GM12801 (cell line): Measurements from ENCODE around the gene SRGAP3.

Experiments used
- TF ChIP-seq, protein P1 (sequence below): IDR thresholded peaks from one replicate; pipeline ENCODE4 v1.5.1; 2011; ENCODE audit warnings: control low read depth; ENCODE audit not compliant: insufficient read length; ENCODE audit errors: extremely low read depth

SRGAP3 gene

DNA sequence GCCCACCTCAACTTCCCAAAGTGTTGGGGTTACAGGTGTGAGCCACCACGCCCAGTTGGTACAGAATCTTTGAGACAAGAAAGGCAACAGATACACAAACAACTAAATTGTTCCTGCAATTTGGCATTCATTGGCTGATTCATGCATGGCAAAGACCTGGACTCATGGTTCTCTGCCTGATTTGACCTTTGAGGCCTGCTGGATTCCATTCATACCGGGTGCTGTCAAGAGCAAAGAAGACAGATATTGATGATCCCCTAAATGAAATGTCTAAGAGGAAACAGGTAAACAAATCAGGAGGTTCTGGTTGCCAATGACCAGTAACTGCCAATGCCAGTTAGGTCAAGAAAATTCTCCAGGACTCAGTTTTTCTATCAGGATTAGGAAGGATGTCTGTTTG, 242.2 kb downstream of the SRGAP3 start:
- TF ChIP-seq, protein P1, sequence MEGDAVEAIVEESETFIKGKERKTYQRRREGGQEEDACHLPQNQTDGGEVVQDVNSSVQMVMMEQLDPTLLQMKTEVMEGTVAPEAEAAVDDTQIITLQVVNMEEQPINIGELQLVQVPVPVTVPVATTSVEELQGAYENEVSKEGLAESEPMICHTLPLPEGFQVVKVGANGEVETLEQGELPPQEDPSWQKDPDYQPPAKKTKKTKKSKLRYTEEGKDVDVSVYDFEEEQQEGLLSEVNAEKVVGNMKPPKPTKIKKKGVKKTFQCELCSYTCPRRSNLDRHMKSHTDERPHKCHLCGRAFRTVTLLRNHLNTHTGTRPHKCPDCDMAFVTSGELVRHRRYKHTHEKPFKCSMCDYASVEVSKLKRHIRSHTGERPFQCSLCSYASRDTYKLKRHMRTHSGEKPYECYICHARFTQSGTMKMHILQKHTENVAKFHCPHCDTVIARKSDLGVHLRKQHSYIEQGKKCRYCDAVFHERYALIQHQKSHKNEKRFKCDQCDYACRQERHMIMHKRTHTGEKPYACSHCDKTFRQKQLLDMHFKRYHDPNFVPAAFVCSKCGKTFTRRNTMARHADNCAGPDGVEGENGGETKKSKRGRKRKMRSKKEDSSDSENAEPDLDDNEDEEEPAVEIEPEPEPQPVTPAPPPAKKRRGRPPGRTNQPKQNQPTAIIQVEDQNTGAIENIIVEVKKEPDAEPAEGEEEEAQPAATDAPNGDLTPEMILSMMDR = no peak

DNA sequence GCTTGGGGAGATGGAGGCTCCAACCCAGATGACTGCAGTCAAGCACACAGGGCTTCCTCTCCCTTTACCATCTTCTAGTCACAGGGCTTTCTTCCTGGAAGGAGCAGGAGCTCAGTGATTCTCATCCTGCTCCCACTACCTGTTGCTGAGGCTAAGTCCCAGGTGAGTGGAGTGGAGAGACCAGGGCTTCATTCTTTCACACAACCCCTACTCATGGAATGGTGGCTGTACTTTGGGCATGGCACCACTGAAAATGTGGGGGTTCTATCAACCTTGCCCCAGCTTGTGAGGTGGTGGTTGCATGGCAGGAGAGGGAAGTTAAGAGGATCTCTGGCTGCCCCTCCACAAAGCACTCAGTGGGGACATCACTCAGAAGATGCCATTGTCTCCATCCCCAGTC, 249.4 kb downstream of the SRGAP3 start:
- TF ChIP-seq, protein P1 = no peak

DNA sequence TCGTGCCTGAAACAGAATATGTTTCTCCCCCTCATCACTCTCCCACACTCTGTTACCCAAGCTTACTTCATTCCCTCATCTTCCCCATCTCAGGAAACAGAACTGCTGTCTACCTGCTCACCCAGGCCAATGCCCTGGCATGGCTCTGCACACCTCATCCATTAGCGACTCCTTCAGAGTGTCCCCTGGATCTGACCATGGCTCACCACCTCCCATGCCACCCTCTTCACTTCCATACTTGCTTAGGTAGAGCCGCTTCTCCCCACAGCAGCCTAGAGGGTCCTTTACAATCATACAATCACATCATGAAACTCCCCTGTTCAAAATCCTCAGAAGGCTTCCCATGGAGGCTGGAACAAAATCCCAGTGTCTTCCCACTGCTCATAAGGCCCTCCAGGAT, 252.3 kb downstream of the SRGAP3 start:
- TF ChIP-seq, protein P1 = no peak

DNA sequence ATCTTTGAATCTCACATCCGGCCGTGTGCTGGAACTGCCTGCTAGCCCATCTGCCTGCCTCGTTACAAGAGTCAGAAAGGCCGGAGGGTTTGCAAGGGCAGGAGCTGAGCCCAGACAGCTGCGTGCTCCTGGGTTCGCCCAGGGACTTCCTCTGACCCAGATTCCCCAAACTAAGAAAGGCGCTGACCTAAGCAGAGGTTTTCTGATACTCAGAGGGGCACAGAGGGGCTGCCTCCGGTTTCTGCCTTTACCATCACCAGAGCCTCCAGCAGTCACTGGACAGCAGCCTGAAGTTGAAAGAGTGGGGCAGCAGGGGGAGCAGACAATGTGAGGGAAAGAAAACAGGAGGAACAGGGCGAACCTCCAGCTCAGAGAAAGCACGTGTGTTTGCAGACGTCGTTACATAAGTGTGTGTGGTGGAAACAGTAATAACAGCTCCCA, 252.7 kb downstream of the SRGAP3 start:
- TF ChIP-seq, protein P1 = no peak

DNA sequence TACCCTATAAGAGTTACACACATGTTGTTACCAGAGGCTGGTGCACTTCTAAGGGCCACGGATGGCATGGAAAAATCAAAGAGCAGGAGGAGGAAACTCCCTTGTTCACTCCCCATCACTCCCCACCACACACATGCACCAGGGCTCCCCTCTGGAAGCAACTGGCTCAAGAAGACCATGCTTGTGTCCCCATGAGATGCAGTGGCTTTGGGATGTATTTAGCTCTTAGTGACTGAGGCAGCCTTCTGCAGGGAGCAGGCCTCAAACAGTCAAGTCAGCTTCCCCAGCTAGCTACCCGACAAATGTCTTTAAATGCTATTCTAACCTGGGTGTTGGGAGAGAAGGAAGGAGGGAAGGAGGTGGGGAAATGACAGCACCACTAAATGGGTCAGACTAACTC, 253.2 kb downstream of the SRGAP3 start:
- TF ChIP-seq, protein P1 = no peak

DNA sequence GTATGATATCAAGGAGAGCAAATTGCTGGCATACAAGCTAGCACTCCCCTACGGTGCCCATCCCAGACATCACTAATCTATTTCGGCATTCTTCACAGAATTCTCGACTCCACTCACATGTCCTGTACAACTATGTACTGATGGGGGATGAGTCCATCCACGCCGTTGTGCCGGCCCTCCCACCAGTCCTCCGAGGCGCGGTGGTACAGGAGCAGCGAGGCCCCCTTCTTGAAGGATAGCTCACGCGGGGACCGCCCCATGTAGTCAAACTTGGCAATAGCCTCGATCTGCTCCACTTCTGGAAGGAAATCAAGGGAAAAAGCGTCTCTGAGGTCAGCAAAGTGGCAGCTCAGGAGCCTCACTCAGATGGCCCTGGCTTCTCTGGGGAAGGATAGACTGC, 255.2 kb downstream of the SRGAP3 start:
- TF ChIP-seq, protein P1 = no peak

DNA sequence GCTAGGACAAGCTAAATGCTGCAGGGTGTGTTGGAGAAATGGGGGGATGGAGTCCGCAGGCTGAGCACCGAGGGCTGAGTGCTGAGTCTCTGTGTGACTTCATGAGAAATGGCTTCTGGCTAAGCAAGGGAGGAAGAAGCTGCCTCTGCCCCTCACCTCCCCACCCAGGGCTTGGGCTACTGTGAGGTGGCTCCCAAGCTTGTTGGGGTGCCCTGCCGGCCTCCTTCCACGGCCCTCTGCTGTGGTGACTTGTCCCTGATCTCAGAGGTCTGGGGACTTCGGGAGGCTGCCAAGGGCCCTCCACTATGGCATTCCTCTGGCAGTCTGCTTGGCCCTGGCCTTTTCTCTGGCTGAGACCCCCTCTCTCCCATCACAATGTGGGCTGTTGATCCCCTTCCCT, 256.1 kb downstream of the SRGAP3 start:
- TF ChIP-seq, protein P1 = no peak

DNA sequence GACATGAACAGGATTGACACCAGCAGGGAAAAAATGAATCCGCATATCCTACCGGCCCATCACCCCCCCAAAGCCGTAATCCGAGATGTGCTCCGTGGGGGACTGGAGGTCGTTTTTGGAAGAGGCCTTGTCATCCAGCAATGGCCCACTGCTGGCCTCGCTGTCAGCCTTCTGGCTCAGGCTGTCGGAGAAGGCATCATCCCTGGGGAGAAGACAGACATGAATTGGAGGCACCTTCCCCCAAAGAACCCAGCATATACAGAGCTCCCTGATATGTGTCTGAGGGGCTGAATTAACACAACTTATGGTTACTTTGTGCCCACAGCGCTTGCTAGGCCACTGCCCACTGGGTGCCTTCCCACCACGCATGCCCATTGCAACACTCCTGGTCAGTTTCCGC, 256.6 kb downstream of the SRGAP3 start:
- TF ChIP-seq, protein P1 = no peak
